Measurements from ENCODE around the gene RAB27A.

GRCh38 chr15:55197719-55198118 lies 91.9 kb downstream of the RAB27A start:
- no peak for TF ChIP-seq CTCF (conservative IDR thresholded peaks at IDR 0.05; ENCODE audit: low read depth in 2 of 2)
- no peak for TF ChIP-seq NANOG (IDR thresholded peaks at IDR 0.05; ENCODE audit: borderline replicate concordance)
- TF ChIP-seq CREB1 (CRISPR knock-in tag; IDR thresholded peaks at IDR 0.05; ENCODE audit: low read depth): no peak
- no peak for TF ChIP-seq POLR2AphosphoS5 (IDR thresholded peaks at IDR 0.05; ENCODE audit: low read depth)
- TF ChIP-seq ETS1 (IDR thresholded peaks at IDR 0.05): no peak
- TF ChIP-seq ZNF114 (CRISPR knock-in tag; IDR thresholded peaks at IDR 0.05): no peak
- no peak for TF ChIP-seq EZH2 (IDR thresholded peaks at IDR 0.05; ENCODE audit: low read depth, unreplicated experiment)
- TF ChIP-seq REST (IDR thresholded peaks at IDR 0.05; ENCODE audit: unreplicated experiment): no peak
